ENCODE measurements around the gene CBX8. TPM values are rescaled to one million over a fixed set of nuclear protein-coding genes. Genes with fewer than 3 reads are reported as not detected.

The CBX8 gene
- total and polyA plus RNA-seq, 2 of the 13 experiments (the other 11 are each of a cell fraction or from before 2014, with no cell fraction given) = 0.34 to 12.6 TPM

DNA sequence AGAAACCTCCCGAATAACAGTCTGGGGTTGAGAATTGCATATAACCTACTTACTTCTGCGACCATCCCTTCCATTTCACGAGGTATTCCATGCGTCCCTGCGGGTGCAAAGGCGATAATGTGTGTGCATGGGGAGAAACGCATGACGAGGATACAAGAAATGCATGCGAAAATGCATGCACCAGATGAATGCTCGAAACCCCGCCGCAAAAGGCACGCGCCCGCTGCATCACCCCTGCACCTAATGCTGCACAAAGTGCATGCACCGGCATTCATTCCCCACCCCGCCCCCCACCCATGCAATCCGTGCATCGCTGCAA lies 474 bp downstream of the CBX8 start:
- DNase-seq (ENCODE audit: low spot score) (no peak), FAIRE-seq (no peak), ATAC-seq (no peak)
- Histone ChIP-seq H2AFZ (ENCODE audit: low read length) (no peak overlapping the region), H4K20me1 (ENCODE audit: insufficient read depth, low read length) (no peaks in the 10 kb centered on the region), H3K27ac (ENCODE audit: extremely low read length, insufficient read depth, low read length) (peak overlapping the region; percentile 87), H3K9me3 (ENCODE audit: low read length) (no peaks in the 10 kb centered on the region), H3K4me3 (replicated peaks in 1 of 3; ENCODE audit: insufficient read depth in 1 of 3, low read depth in 2 of 3, low read length in 3 of 3) (peak overlapping the region; percentile 85 to 94 (median 86)), H3K79me2 (ENCODE audit: insufficient read depth, low read length) (peaks cover 10% of the 10 kb centered on the region), H3K4me2 (ENCODE audit: low read depth, low read length) (peak overlapping the region; percentile 99), H3K4me1 (ENCODE audit: insufficient read depth, low read length) (peaks cover 67% of the 10 kb centered on the region), H3K27me3 (ENCODE audit: control insufficient read depth in 1 of 2, insufficient read depth in 2 of 2, low read length in 2 of 2) (peaks cover 28 to 49% of the 10 kb centered on the region in 2 experiments), H3K36me3 (replicated peaks in 1 of 2; ENCODE audit: control insufficient read depth in 1 of 2, insufficient read depth in 2 of 2, low read length in 2 of 2) (peaks cover 5 to 9% of the 10 kb centered on the region in 2 experiments; a peak in 4 of 5 replicates), H3K9ac (ENCODE audit: insufficient read depth, low read depth, low read length) (peak overlapping the region; percentile 96)
- ChIA-PET POLR2A (interaction anchor here (0.9 to 4.7 kb wide), 31 partner anchors 9 to 770 kb away, joined by 3 to 98 read pairs (median 8); partner anchors contain the start of genes CBX2 and CBX4), CTCF (ENCODE audit: low intra/inter-chr PET ratio, low total read pairs) (no interaction called here)
- in situ Hi-C loops (cut with HindIII; ENCODE audit: extremely low pct_ligation_motif_present, low pct_unique_long_range_greater_than_20kb) (no loop called here), intact Hi-C loops (cut with micrococcal nuclease; ENCODE audit: unreplicated experiment) (loop anchor here (2.0 to 5.0 kb wide), 3 partner anchors 41 to 196 kb away; partner anchors contain the start of gene CBX4)
- 2% methylated on average over 15 of the region's 19 CpGs for WGBS (ENCODE audit: low lambda C conversion rate)
- BruUV-seq (replicated peaks) = no TSS peak
- TF ChIP-seq PAWR (CRISPR knock-in tag; IDR thresholded peaks at IDR 0.05; ENCODE audit: borderline replicate concordance) (no peak), EP300 (IDR thresholded peaks at IDR 0.05; ENCODE audit: low read depth in 2 of 2, low read length in 2 of 2) (peak in 1 of 2 experiments; percentile 91; a peak in 1 of 4 replicates), EP300 (CRISPR knock-in tag; IDR thresholded peaks at IDR 0.05; ENCODE audit: borderline replicate concordance) (no peak), ZNF563 (CRISPR knock-in tag; IDR thresholded peaks at IDR 0.05) (peak; percentile 60; the same call in 1 of the 2 replicates), RBM39 (IDR thresholded peaks at IDR 0.05; ENCODE audit: low read depth, low read length, poor library complexity, severe bottlenecking) (no peak), MTERF4 (CRISPR knock-in tag; IDR thresholded peaks at IDR 0.05) (no peak), DNMT1 (CRISPR knock-in tag; IDR thresholded peaks at IDR 0.05) (0 out of 2 replicates have a peak, but pooled peaks have one; percentile 56), RXRA (CRISPR knock-in tag; IDR thresholded peaks at IDR 0.05) (peak; percentile 23; the same call in 1 of the 2 replicates), ZNF430 (CRISPR knock-in tag; IDR thresholded peaks at IDR 0.05) (0 out of 2 replicates have a peak, but pooled peaks have one; percentile 54), ZNF674 (CRISPR knock-in tag; IDR thresholded peaks at IDR 0.05; ENCODE audit: low read depth) (no peak), SAFB2 (CRISPR knock-in tag; IDR thresholded peaks at IDR 0.05; ENCODE audit: borderline replicate concordance, low read depth) (0 out of 2 replicates have a peak, but pooled peaks have one; percentile 40), HOXA7 (CRISPR knock-in tag; IDR thresholded peaks at IDR 0.05) (no peak)
- TF ChIP-seq, protein P1, sequence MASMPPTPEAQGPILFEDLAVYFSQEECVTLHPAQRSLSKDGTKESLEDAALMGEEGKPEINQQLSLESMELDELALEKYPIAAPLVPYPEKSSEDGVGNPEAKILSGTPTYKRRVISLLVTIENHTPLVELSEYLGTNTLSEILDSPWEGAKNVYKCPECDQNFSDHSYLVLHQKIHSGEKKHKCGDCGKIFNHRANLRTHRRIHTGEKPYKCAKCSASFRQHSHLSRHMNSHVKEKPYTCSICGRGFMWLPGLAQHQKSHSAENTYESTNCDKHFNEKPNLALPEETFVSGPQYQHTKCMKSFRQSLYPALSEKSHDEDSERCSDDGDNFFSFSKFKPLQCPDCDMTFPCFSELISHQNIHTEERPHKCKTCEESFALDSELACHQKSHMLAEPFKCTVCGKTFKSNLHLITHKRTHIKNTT (CRISPR knock-in tag; IDR thresholded peaks at IDR 0.05) = no peak
- TF ChIP-seq, protein P2, sequence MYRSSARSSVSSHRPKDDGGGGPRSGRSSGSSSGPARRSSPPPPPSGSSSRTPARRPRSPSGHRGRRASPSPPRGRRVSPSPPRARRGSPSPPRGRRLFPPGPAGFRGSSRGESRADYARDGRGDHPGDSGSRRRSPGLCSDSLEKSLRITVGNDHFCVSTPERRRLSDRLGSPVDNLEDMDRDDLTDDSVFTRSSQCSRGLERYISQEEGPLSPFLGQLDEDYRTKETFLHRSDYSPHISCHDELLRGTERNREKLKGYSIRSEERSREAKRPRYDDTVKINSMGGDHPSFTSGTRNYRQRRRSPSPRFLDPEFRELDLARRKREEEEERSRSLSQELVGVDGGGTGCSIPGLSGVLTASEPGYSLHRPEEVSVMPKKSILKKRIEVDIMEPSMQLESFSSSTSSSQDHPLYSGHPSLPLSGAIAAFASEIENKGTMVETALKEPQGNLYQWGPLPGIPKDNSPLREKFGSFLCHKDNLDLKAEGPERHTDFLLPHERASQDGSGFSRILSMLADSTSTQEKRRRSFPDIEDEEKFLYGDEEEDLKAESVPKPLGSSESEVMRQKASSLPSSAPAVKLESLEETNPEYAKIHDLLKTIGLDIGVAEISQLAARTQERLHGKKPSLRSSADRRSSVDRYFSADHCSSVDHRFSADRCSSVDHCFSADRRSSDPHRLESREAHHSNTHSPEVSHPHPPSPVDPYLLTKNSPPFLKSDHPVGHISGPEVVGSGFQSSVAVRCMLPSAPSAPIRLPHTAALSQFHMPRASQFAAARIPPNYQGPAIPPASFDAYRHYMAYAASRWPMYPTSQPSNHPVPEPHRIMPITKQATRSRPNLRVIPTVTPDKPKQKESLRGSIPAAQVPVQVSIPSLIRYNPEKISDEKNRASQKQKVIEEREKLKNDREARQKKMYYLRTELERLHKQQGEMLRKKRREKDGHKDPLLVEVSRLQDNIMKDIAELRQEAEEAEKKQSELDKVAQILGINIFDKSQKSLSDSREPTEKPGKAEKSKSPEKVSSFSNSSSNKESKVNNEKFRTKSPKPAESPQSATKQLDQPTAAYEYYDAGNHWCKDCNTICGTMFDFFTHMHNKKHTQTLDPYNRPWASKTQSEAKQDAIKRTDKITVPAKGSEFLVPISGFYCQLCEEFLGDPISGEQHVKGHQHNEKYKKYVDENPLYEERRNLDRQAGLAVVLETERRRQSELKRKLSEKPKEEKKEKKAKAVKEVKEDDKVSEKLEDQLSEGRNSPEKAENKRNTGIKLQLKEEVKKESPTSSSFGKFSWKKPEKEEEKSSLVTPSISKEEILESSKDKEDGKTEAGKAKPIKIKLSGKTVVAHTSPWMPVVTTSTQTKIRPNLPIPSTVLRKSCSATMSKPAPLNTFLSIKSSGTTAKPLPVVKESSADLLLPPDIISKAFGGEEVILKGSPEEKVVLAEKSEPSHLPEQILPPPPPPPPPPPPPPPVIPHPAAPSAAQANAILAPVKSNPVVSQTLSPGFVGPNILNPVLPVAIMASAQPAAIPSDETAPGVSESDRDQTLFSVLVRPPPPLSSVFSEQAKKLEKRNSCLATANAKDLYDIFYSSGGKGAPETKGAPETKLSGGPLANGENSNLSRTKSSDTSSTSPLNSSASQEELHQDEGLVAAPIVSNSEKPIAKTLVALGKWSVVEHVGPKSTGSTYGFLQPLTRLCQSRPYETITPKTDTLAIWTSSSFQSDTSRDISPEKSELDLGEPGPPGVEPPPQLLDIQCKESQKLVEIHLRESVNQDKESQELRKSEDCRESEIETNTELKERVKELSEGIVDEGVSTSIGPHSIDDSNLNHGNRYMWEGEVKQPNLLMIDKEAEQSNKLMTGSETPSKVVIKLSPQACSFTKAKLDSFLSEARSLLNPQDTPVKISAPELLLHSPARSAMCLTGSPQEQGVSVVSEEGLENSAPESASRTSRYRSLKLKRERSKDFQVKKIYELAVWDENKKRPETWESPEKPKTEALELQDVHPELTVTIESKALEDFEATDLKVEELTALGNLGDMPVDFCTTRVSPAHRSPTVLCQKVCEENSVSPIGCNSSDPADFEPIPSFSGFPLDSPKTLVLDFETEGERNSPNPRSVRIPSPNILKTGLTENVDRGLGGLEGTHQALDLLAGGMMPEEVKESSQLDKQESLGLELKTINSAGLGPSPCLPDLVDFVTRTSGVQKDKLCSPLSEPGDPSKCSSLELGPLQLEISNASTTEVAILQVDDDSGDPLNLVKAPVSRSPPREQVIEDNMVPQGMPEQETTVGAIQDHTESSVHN (CRISPR knock-in tag; IDR thresholded peaks at IDR 0.05) = 0 out of 2 replicates have a peak, but pooled peaks have one; percentile 17

Measured in HepG2 (cell line).